Stimulated activated CD4-positive, alpha-beta T cell treated with anti-CD3 and anti-CD28 coated beads, Interleukin-2, amount 100 ng/mL, for 24 hours (primary cell): ENCODE data around the gene SCN7A.
"Not testable (repeated sequence)": the region's sequence is repeated elsewhere in the genome, so short reads cannot be mapped to it uniquely, and the experiment has no call there.

Experiments used
- DNase-seq, 2 donors: peaks; one replicate each; pipeline ENCODE4 v3.0.0-alpha.2; 2020

SCN7A gene

GRCh38 chr2:166451468-166451867, 42.6 kb downstream of the SCN7A start:
- no peak for DNase-seq

GRCh38 chr2:166449439-166449838, 44.6 kb downstream of the SCN7A start:
- no peak for DNase-seq

- no peak for DNase-seq
Observed at GRCh38 chr2:166448106-166448505, 45.9 kb downstream of the SCN7A start.

GRCh38 chr2:166444306-166444705, 49.7 kb downstream of the SCN7A start:
- no peak for DNase-seq

GRCh38 chr2:166440313-166440712, 53.7 kb downstream of the SCN7A start:
- DNase-seq = no peak

GRCh38 chr2:166439078-166439477, 55.0 kb downstream of the SCN7A start:
- DNase-seq = no peak

GRCh38 chr2:166436976-166437375, 57.1 kb downstream of the SCN7A start:
- DNase-seq = no peak

- DNase-seq = no peak
Observed at GRCh38 chr2:166436189-166436588, 57.9 kb downstream of the SCN7A start.

GRCh38 chr2:166434491-166434890, 59.6 kb downstream of the SCN7A start:
- no peak for DNase-seq

GRCh38 chr2:166433457-166433856, 60.6 kb downstream of the SCN7A start:
- no peak for DNase-seq

GRCh38 chr2:166432331-166432730, 61.7 kb downstream of the SCN7A start:
- no peak for DNase-seq

- DNase-seq = no peak
Observed at GRCh38 chr2:166424841-166425240, 69.2 kb downstream of the SCN7A start.

- DNase-seq = no peak
Observed at GRCh38 chr2:166419616-166419934, 74.5 kb downstream of the SCN7A start.

GRCh38 chr2:166418853-166419615, 75.0 kb downstream of the SCN7A start:
- DNase-seq = no peak

- no peak for DNase-seq
Observed at GRCh38 chr2:166417669-166418068, 76.4 kb downstream of the SCN7A start.

- DNase-seq = no peak
Observed at GRCh38 chr2:166413255-166413654, 80.8 kb downstream of the SCN7A start.

- DNase-seq = no peak
Observed at GRCh38 chr2:166411473-166412230, 82.4 kb downstream of the SCN7A start.

GRCh38 chr2:166410828-166411472, 83.1 kb downstream of the SCN7A start:
- no peak for DNase-seq

GRCh38 chr2:166407746-166408145, 86.3 kb downstream of the SCN7A start:
- not testable (repeated sequence) for DNase-seq

GRCh38 chr2:166406374-166406773, 87.7 kb downstream of the SCN7A start:
- DNase-seq = no peak

- DNase-seq = no peak
Observed at GRCh38 chr2:166405569-166405926, 88.5 kb downstream of the SCN7A start.

- no peak for DNase-seq
Observed at GRCh38 chr2:166404831-166405568, 89.0 kb downstream of the SCN7A start.

- no peak for DNase-seq
Observed at GRCh38 chr2:166394245-166394644, 99.8 kb downstream of the SCN7A start.
